IMR-90 (cell line): ENCODE measurements around the gene PTPN21. TPM values are rescaled to one million over a fixed set of nuclear protein-coding genes. Genes with fewer than 3 reads are reported as not detected.

Source experiments
- ATAC-seq: fragments of 200-7000 bp; cut with Tn5 transposase; 2 replicates; pipeline ENCODE4 v1.9.1; 2020; ENCODE audit warnings: low read depth, mild to moderate bottlenecking, moderate library complexity
- Bru-seq: library from RNA; stranded (reverse); fragments of 400-500 nt; gene quantifications from one replicate; lab custom pipeline; 2021; lab: Mats Ljungman, UMichigan
- BruChase-seq, 2 experiments: library from RNA; stranded (reverse); fragments of 400-500 nt; gene quantifications; one replicate each; lab custom pipeline; 2021; lab: Mats Ljungman, UMichigan
- BruUV-seq: library from RNA; stranded (reverse); fragments of 400-500 nt; replicated peaks from 2 replicates; lab custom pipeline; 2021; lab: Mats Ljungman, UMichigan
- CTCF ChIA-PET: fragments of 300-600 bp; formaldehyde crosslinking; extraction: SDS; loops from one replicate; lab custom pipeline; 2021; ENCODE audit warnings: antibody characterized with exemption; lab: Yijun Ruan, JAX
- POLR2A ChIA-PET: fragments of 300-600 bp; sonication (Branson Sonifier 250); formaldehyde crosslinking; loops from one replicate; lab custom pipeline; 2022; ENCODE audit warnings: antibody characterized with exemption; ENCODE audit not compliant: unreplicated experiment; lab: Charles Lee
- DNase-seq: peaks from one replicate; pipeline ENCODE4 v3.0.0; 2013
- H2AFZ ChIP-seq: replicated peaks from 2 replicates; pipeline ENCODE3; 2013; ENCODE audit warnings: low read length, mild to moderate bottlenecking; ENCODE audit not compliant: poor library complexity
- H2AK5ac ChIP-seq: 2 replicates; pipeline ENCODE4 v1.6.1; 2013; ENCODE audit warnings: low read depth, low read length, inconsistent platforms
- H2AK9ac ChIP-seq: replicated peaks from 2 replicates; pipeline ENCODE3; 2013; ENCODE audit warnings: mild to moderate bottlenecking, low read depth, low read length, moderate library complexity; ENCODE audit not compliant: poor library complexity
- H2BK120ac ChIP-seq: 2 replicates; pipeline ENCODE4 v1.6.1; 2013; ENCODE audit warnings: low read depth, low read length, inconsistent platforms
- H2BK15ac ChIP-seq: 3 replicates; pipeline ENCODE4 v1.6.1; 2013; ENCODE audit warnings: low read depth, low read length, inconsistent platforms
- H2BK20ac ChIP-seq: 2 replicates; pipeline ENCODE4 v1.6.1; 2013; ENCODE audit warnings: low read depth, mild to moderate bottlenecking, inconsistent platforms, low read length, moderate library complexity
- H2BK5ac ChIP-seq: 2 replicates; pipeline ENCODE4 v1.6.1; 2013; ENCODE audit warnings: mild to moderate bottlenecking, low read depth, low read length, inconsistent platforms; ENCODE audit not compliant: poor library complexity, severe bottlenecking
- H3K14ac ChIP-seq: replicated peaks from 2 replicates; pipeline ENCODE4 v1.6.1; 2013; ENCODE audit warnings: low read depth, low read length, inconsistent platforms
- H3K18ac ChIP-seq: 2 replicates; pipeline ENCODE4 v1.6.1; 2013; ENCODE audit warnings: low read depth, low read length, control low read depth
- H3K23ac ChIP-seq: 2 replicates; pipeline ENCODE4 v1.6.1; 2013; ENCODE audit warnings: low read depth, low read length, inconsistent platforms
- H3K27ac ChIP-seq: 2 replicates; pipeline ENCODE4 v1.5.1; 2013; ENCODE audit warnings: mild to moderate bottlenecking, control low read depth, low read length; ENCODE audit not compliant: insufficient read depth
- H3K27me3 ChIP-seq: 2 replicates; pipeline ENCODE4 v1.6.1; 2013; ENCODE audit warnings: low read length; ENCODE audit not compliant: control insufficient read depth, insufficient read depth
- H3K36me3 ChIP-seq: 2 replicates; pipeline ENCODE4 v1.6.1; 2013; ENCODE audit warnings: low read length, mixed read lengths; ENCODE audit not compliant: control insufficient read depth, insufficient read depth
- H3K4ac ChIP-seq: 2 replicates; pipeline ENCODE4 v1.6.1; 2013; ENCODE audit warnings: low read depth, low read length, inconsistent platforms
- H3K4me1 ChIP-seq: 2 replicates; pipeline ENCODE4 v1.6.1; 2013; ENCODE audit warnings: low read length, mixed read lengths; ENCODE audit not compliant: control insufficient read depth, insufficient read depth
- H3K4me2 ChIP-seq: 2 replicates; pipeline ENCODE4 v1.6.1; 2013; ENCODE audit warnings: low read depth, mild to moderate bottlenecking, control low read depth, low read length, moderate library complexity
- H3K4me3 ChIP-seq: 2 replicates; pipeline ENCODE4 v1.5.1; 2013; ENCODE audit warnings: low read depth, mild to moderate bottlenecking, control low read depth, low read length, moderate library complexity; ENCODE audit not compliant: insufficient read depth
- H3K56ac ChIP-seq: 2 replicates; pipeline ENCODE4 v1.6.1; 2013; ENCODE audit warnings: low read length, inconsistent platforms; ENCODE audit not compliant: insufficient read depth; ENCODE audit errors: extremely low read depth
- H3K79me1 ChIP-seq, 2 experiments: 2 replicates each; pipeline ENCODE4 v1.6.1; 2013; ENCODE audit warnings: low read length in 2 of 2, inconsistent platforms in 1 of 2, low read depth in 1 of 2
- H3K9ac ChIP-seq: 2 replicates; pipeline ENCODE4 v1.6.1; 2013; ENCODE audit warnings: low read depth, low read length, control low read depth
- H3K9me1 ChIP-seq: 2 replicates; pipeline ENCODE4 v1.6.1; 2013; ENCODE audit warnings: low read length, inconsistent platforms; ENCODE audit not compliant: insufficient read depth
- H3K9me3 ChIP-seq: 2 replicates; pipeline ENCODE4 v1.6.1; 2013; ENCODE audit warnings: low read length; ENCODE audit not compliant: control insufficient read depth, insufficient read depth
- H4K20me1 ChIP-seq: 2 replicates; pipeline ENCODE4 v1.6.1; 2013; ENCODE audit warnings: low read length, inconsistent platforms; ENCODE audit not compliant: insufficient read depth
- H4K5ac ChIP-seq: 2 replicates; pipeline ENCODE4 v1.6.1; 2013; ENCODE audit warnings: mild to moderate bottlenecking, low read depth, low read length, control low read depth
- H4K8ac ChIP-seq, 2 experiments: 2 replicates each; pipeline ENCODE4 v1.6.1; 2013; ENCODE audit warnings: low read depth in 2 of 2, low read length in 2 of 2, control low read depth in 1 of 2, inconsistent platforms in 1 of 2
- H4K91ac ChIP-seq: 2 replicates; pipeline ENCODE4 v1.6.1; 2013; ENCODE audit warnings: low read depth, low read length, inconsistent platforms; ENCODE audit not compliant: insufficient read depth
- MAZ ChIP-seq: IDR thresholded peaks from 2 replicates; pipeline ENCODE4 v1.6.1; 2012; ENCODE audit warnings: low read depth, mild to moderate bottlenecking, low read length, improper control_type of control experiment, moderate library complexity, borderline replicate concordance
- MXI1 ChIP-seq: IDR thresholded peaks from 2 replicates; pipeline ENCODE4 v1.6.1; 2012; ENCODE audit warnings: low read depth, mild to moderate bottlenecking, low read length, moderate library complexity, borderline replicate concordance
- POLR2A ChIP-seq: IDR thresholded peaks from 2 replicates; pipeline ENCODE4 v1.6.1; 2012; ENCODE audit warnings: mild to moderate bottlenecking, low read depth, low read length
- RAD21 ChIP-seq: IDR thresholded peaks from 2 replicates; pipeline ENCODE4 v1.6.1; 2012; ENCODE audit warnings: low read length, improper control_type of control experiment
- SMC3 ChIP-seq: fragments of 150-350 bp; IDR thresholded peaks from 2 replicates; pipeline ENCODE4 v1.6.1; 2016; ENCODE audit warnings: low read depth, mild to moderate bottlenecking, antibody characterized with exemption, low read length, moderate library complexity
- WGBS, 2 experiments: methylation state at CpG; one replicate each; pipeline versions ENCODE4 v1.1.5 to v1.1.7; 2013; ENCODE audit warnings: missing lambda C conversion rate in 2 of 2; ENCODE audit not compliant: insufficient read length in 1 of 2; ENCODE audit errors: extremely low coverage in 2 of 2; 5-methylcytosine and 5-hydroxymethylcytosine counted together
- dilution Hi-C: fragments of 300-500 bp; cut with HindIII; formaldehyde crosslinking; loops from one replicate; pipeline ENCODE4 v1.14.3; 2018; ENCODE audit warnings: low sequenced_read_pairs; ENCODE audit not compliant: unreplicated experiment
- in situ Hi-C: fragments of 300-500 bp; cut with MboI; formaldehyde crosslinking; loops from 3 replicates; pipeline ENCODE4 v1.14.3; 2019; ENCODE audit warnings: low sequenced_read_pairs, inconsistent platforms, mixed read lengths
- intact Hi-C: fragments of 100-400 bp; cut with micrococcal nuclease; formaldehyde crosslinking; loops from 2 replicates; pipeline ENCODE4 v1.10.0; 2022
- long read RNA-seq: library from polyadenylated mRNA; unstranded; transcript quantifications from one replicate; pipeline ENCODE4 v2.0.0, GENCODE V29; 2021; ENCODE audit not compliant: unreplicated experiment
- polyA plus RNA-seq, 3 experiments: library from polyadenylated mRNA; depleted of rRNA; stranded (reverse); fragments of >200 nt; gene quantifications; 2 replicates each; pipeline ENCODE4 v1.2.3, GENCODE V29; 2012; ENCODE audit warnings: low replicate concordance in 1 of 3
- total RNA-seq: library from RNA; depleted of rRNA; stranded (reverse); fragments of >200 nt; gene quantifications from 2 replicates; pipeline ENCODE4 v1.2.3, GENCODE V29; 2012; rRNA removed
- TF ChIP-seq, protein P1 (sequence below): conservative IDR thresholded peaks from 2 replicates; pipeline ENCODE4 v1.5.1; 2012; ENCODE audit warnings: mild to moderate bottlenecking, low read depth, low read length, improper control_type of control experiment

PTPN21 gene
- total RNA-seq, result 10.4 and 11.4 TPM in 2 replicates
- polyA plus RNA-seq (2012; rRNA removed), result 10.1 and 10.7 TPM in 2 replicates
- polyA plus RNA-seq (2012; cell fraction: cytosol; rRNA removed), result 4.5 and 6.3 TPM in 2 replicates
- 17.6 and 21.1 TPM in 2 replicates for polyA plus RNA-seq (2012; cell fraction: nucleus; rRNA removed; ENCODE audit: low replicate concordance)
- percentile 88 among the genes with signal in this experiment for Bru-seq, nascent RNA
- percentile 89 among the genes with signal in this experiment for BruChase-seq, experiment 1, labeled RNA remaining after a 6-hour chase
- percentile 85 among the genes with signal in this experiment for BruChase-seq, experiment 2, labeled RNA remaining after a 2-hour chase
- long read RNA-seq, partial matches to known transcripts, result 20 of 26 reads
- long read RNA-seq, other reads (novel, unspliced or antisense), result 6 of 26 reads

DNA sequence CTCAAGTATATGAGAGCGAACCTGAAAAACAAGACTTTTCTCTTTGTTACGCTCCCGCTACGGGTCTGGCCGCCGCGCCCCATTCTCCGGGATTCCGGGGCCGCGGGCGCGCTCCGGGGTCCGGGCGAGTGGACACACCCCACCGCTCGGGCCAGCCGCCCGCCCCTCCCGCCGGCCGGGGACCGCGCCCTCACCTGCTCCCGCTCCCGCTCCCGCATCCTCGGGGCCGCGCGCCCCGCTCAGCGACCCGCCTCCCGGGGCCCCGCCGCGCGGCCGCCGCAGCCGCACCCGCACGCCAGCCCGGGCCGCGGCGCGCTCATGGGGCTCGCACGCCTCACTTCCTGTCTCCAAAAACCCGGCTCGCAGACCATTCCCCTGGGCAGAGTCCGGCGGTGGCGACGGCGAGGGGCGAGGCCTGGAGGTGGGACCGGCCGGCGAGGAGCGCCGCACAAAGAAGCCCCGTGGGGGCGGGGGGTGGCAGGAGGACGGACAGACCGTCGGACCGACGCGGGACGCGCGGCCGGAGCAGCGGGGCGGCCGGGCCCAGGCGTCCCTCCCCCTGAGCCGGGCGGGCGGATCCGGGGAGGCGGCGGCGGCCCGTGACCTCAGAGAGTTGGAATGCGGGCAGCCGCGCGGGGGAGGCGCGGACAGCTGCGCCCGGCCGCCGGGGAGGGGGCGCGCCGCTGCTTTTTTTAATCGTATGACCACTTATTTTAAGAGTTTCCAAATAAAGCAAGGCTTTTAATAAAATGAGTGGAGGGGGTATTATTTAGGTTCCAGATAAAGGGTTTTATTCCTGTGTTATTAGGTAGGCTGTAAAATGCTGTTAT lies at the start of gene PTPN21:
Gene PTPN21 (minus strand): TSS at position 551 of the 830 bp plus-strand sequence. CDS start 4,590 bp downstream, outside the sequence.
- Histone ChIP-seq H3K18ac (peak within 1 kb of the TSS; percentile 68), H3K4me1 (peaks cover 8% of the 10 kb centered on the region), H3K4ac (peak within 1 kb of the TSS; percentile 78), H3K9me1 (no peaks in the 10 kb centered on the region), H3K79me1 (peaks cover 15 to 30% of the 10 kb centered on the region in 2 experiments), H3K14ac (peak within 1 kb of the TSS; percentile 66), H3K9me3 (no peaks in the 10 kb centered on the region), H3K4me3 (peak within 1 kb of the TSS; percentile 65), H3K23ac (peak within 1 kb of the TSS; percentile 92), H3K27ac (peak within 1 kb of the TSS; percentile 62), H3K9ac (peak within 1 kb of the TSS; percentile 92), H2BK5ac (peak within 1 kb of the TSS; percentile 44), H3K4me2 (peak within 1 kb of the TSS; percentile 99), H2AFZ (peak within 1 kb of the TSS; percentile 97), H4K5ac (peak within 1 kb of the TSS; percentile 57), H4K20me1 (peaks cover 17% of the 10 kb centered on the region; the same call in 1 of the 2 replicates), H2AK9ac (peak within 1 kb of the TSS; percentile 94), H2BK15ac (peak within 1 kb of the TSS; percentile 51; the same call in 1 of the 3 replicates), H2BK20ac (peak within 1 kb of the TSS; percentile 87), H2BK120ac (peak within 1 kb of the TSS; percentile 87), H3K27me3 (no peaks in the 10 kb centered on the region), H4K8ac (peak within 1 kb of the TSS; percentile 52 to 67; a peak in 2 of 4 replicates), H3K56ac (peak within 1 kb of the TSS; percentile 88), H3K36me3 (peaks cover 4% of the 10 kb centered on the region; the same call in 1 of the 2 replicates), H2AK5ac (peak within 1 kb of the TSS; percentile 68; the same call in 1 of the 2 replicates), H4K91ac (peak within 1 kb of the TSS; percentile 57)
- TF ChIP-seq SMC3 (no peak), MXI1 (peak; percentile 40; the same call in 1 of the 2 replicates), MAZ (peak; percentile 89; the same call in 1 of the 2 replicates), RAD21 (no peak), POLR2A (peak; percentile 73)
- TF ChIP-seq, protein P1, sequence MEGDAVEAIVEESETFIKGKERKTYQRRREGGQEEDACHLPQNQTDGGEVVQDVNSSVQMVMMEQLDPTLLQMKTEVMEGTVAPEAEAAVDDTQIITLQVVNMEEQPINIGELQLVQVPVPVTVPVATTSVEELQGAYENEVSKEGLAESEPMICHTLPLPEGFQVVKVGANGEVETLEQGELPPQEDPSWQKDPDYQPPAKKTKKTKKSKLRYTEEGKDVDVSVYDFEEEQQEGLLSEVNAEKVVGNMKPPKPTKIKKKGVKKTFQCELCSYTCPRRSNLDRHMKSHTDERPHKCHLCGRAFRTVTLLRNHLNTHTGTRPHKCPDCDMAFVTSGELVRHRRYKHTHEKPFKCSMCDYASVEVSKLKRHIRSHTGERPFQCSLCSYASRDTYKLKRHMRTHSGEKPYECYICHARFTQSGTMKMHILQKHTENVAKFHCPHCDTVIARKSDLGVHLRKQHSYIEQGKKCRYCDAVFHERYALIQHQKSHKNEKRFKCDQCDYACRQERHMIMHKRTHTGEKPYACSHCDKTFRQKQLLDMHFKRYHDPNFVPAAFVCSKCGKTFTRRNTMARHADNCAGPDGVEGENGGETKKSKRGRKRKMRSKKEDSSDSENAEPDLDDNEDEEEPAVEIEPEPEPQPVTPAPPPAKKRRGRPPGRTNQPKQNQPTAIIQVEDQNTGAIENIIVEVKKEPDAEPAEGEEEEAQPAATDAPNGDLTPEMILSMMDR, result 0 out of 2 replicates have a peak, but pooled peaks have one; percentile 4
- no TSS peak for BruUV-seq
- dilution Hi-C loops, result no loop called here
- ChIA-PET POLR2A (no interaction called here), CTCF (no interaction called here)
- in situ Hi-C loops, result loop anchor here (10.0 kb wide), 2 partner anchors 170 to 360 kb away; partner anchors contain the start of gene SPATA7
- ATAC-seq (peak; percentile 87), DNase-seq (peak; percentile 64)
- intact Hi-C loops, result no loop called here
- WGBS, 2 experiments, result 0% methylated on average over 27 of the region's 103 CpGs; no CpG with 5 or more reads in 1 of the 2 experiments
